Endothelial cell of umbilical vein (primary cell): ENCODE measurements around the gene MAGED4. TPM values are rescaled to one million over a fixed set of nuclear protein-coding genes. Genes with fewer than 3 reads are reported as not detected.
"Not testable (repeated sequence)": the region's sequence is repeated elsewhere in the genome, so short reads cannot be mapped to it uniquely, and the experiment has no call there.

Experiments
- BruUV-seq: library from RNA; stranded (reverse); fragments of 400-500 nt; replicated peaks from 2 replicates; lab custom pipeline; 2021; lab: Mats Ljungman, UMichigan
- CTCF ChIA-PET: fragments of 300-600, 350-600 bp; sonication (Branson Sonifier 250); formaldehyde crosslinking; loops from one replicate; lab custom pipeline; 2021; ENCODE audit warnings: antibody characterized with exemption, inconsistent platforms; lab: Charles Lee
- POLR2A ChIA-PET: fragments of 300-600, 350-600 bp; sonication (Branson Sonifier 250); formaldehyde crosslinking; loops from one replicate; lab custom pipeline; 2021; ENCODE audit warnings: antibody characterized with exemption, inconsistent platforms; lab: Charles Lee
- DNase-seq: peaks from one replicate; pipeline ENCODE4 v3.0.0-alpha.2; 2011; ENCODE audit warnings: low read depth, low spot score
- FAIRE-seq: peaks from 2 replicates; lab custom pipeline; 2011; peaks lifted over from hg19 to GRCh38; lab: Jason Lieb, UNC
- H2AFZ ChIP-seq: 2 replicates; pipeline ENCODE4 v1.6.0; 2012; ENCODE audit warnings: low read depth, low read length, control low read depth, inconsistent platforms
- H3K27ac ChIP-seq: 2 replicates; pipeline ENCODE4 v1.5.1; 2011; ENCODE audit warnings: low read depth, mild to moderate bottlenecking, control low read depth, low read length, moderate library complexity; ENCODE audit not compliant: insufficient read depth
- H3K27me3 ChIP-seq, 2 experiments: 2 replicates each; pipeline versions ENCODE4 v1.6.0 to v1.6.1; 2011; ENCODE audit warnings: low read length in 2 of 2, mixed read lengths in 1 of 2; ENCODE audit not compliant: control insufficient read depth in 2 of 2, insufficient read depth in 2 of 2
- H3K36me3 ChIP-seq, 2 experiments: 2 replicates in 1 of 2; 3 replicates in 1 of 2; pipeline ENCODE4 v1.5.1; 2011; ENCODE audit warnings: low read length in 2 of 2, mild to moderate bottlenecking in 1 of 2, moderate library complexity in 1 of 2; ENCODE audit not compliant: control insufficient read depth in 2 of 2, insufficient read depth in 2 of 2; ENCODE audit errors: extremely low read depth in 1 of 2
- H3K4me1 ChIP-seq: 3 replicates; pipeline ENCODE4 v1.5.1; 2011; ENCODE audit warnings: mild to moderate bottlenecking, low read length; ENCODE audit not compliant: control insufficient read depth, insufficient read depth; ENCODE audit errors: extremely low read depth
- H3K4me2 ChIP-seq: 2 replicates; pipeline ENCODE4 v1.6.1; 2011; ENCODE audit warnings: low read length, control low read depth, mixed read lengths; ENCODE audit not compliant: insufficient read depth
- H3K4me3 ChIP-seq, 3 experiments: fragments of 200-600 bp in 1 of 3; sonication (generic), shearing (Covaris generic) in 1 of 3; replicated peaks in 1 of 3; 2 replicates each; pipeline ENCODE4 v1.5.1; 2011 to 2016; ENCODE audit warnings: control low read depth in 3 of 3, low read length in 3 of 3, mild to moderate bottlenecking in 2 of 3, inconsistent platforms in 1 of 3, low read depth in 1 of 3, moderate library complexity in 1 of 3; ENCODE audit not compliant: insufficient read depth in 1 of 3
- H3K79me2 ChIP-seq: 2 replicates; pipeline ENCODE4 v1.6.0; 2012; ENCODE audit warnings: low read length, inconsistent platforms; ENCODE audit not compliant: control insufficient read depth, insufficient read depth
- H3K9ac ChIP-seq: replicated peaks from 2 replicates; pipeline ENCODE3; 2011; ENCODE audit warnings: low read length, control low read depth; ENCODE audit not compliant: insufficient read depth; ENCODE audit errors: extremely low read depth
- H3K9me1 ChIP-seq: replicated peaks from 3 replicates; pipeline ENCODE4 v1.6.0; 2011; ENCODE audit warnings: mild to moderate bottlenecking, low read length; ENCODE audit not compliant: control insufficient read depth, insufficient read depth; ENCODE audit errors: extremely low read depth
- H3K9me3 ChIP-seq: replicated peaks from 2 replicates; pipeline ENCODE4 v1.5.1; 2012; ENCODE audit warnings: low read length, inconsistent platforms; ENCODE audit not compliant: control insufficient read depth, insufficient read depth
- H4K20me1 ChIP-seq: replicated peaks from 2 replicates; pipeline ENCODE3; 2011; ENCODE audit warnings: mild to moderate bottlenecking, low read length; ENCODE audit not compliant: control insufficient read depth, insufficient read depth; ENCODE audit errors: extremely low read depth
- EZH2 ChIP-seq: IDR thresholded peaks from 2 replicates; pipeline ENCODE4 v1.6.1; 2012; ENCODE audit warnings: borderline replicate concordance, low read depth, mild to moderate bottlenecking, moderate library complexity, low read length, inconsistent platforms; ENCODE audit not compliant: severe bottlenecking
- FOS ChIP-seq: IDR thresholded peaks from 2 replicates; pipeline ENCODE4 v1.6.1; 2011; ENCODE audit warnings: mild to moderate bottlenecking, low read length, moderate library complexity, borderline replicate concordance; ENCODE audit not compliant: insufficient read depth
- MYC ChIP-seq: IDR thresholded peaks from one replicate; pipeline ENCODE4 v1.6.1; 2011; ENCODE audit warnings: mild to moderate bottlenecking, low read depth, low read length
- POLR2A ChIP-seq: IDR thresholded peaks from 2 replicates; pipeline ENCODE4 v1.6.1; 2012; ENCODE audit warnings: low read depth, mild to moderate bottlenecking, control low read depth, low read length
- POLR2AphosphoS5 ChIP-seq: IDR thresholded peaks from 2 replicates; pipeline ENCODE4 v1.6.1; 2012; ENCODE audit warnings: low read depth, mild to moderate bottlenecking, control low read depth, low read length, moderate library complexity; ENCODE audit not compliant: insufficient read depth
- dilution Hi-C: fragments of 300-500 bp; cut with MboI; formaldehyde crosslinking; loops from one replicate; pipeline ENCODE4 v1.15.0; 2019; ENCODE audit warnings: low sequenced_read_pairs; ENCODE audit not compliant: extremely low pct_ligation_motif_present
- intact Hi-C: fragments of 100-400 bp; cut with micrococcal nuclease; formaldehyde crosslinking; loops from one replicate; pipeline ENCODE4 v1.10.0; 2022
- polyA plus RNA-seq, 4 experiments: library from polyadenylated mRNA; depleted of rRNA in 3 of 4; stranded (reverse) in 3 of 4; unstranded in 1 of 4; fragments of >200 nt; gene quantifications; 2 replicates each; pipeline versions ENCODE4 v1.2.1 to v1.2.3, GENCODE V29; 2011 to 2012; ENCODE audit warnings: missing spikeins in 1 of 4
- total RNA-seq: library from RNA; stranded (reverse); gene quantifications from 2 replicates; pipeline ENCODE4 v1.2.3, GENCODE V29; 2021
- TF ChIP-seq, protein P1 (sequence below): IDR thresholded peaks from 2 replicates; pipeline ENCODE4 v1.6.1; 2011; ENCODE audit not compliant: insufficient read depth, insufficient read length
- TF ChIP-seq, protein P2 (sequence below), 2 donors: IDR thresholded peaks; 1 replicate in 1 of 2; 2 replicates in 1 of 2; pipeline ENCODE4 v1.5.1; 2011; ENCODE audit warnings: low read length in 2 of 2, mild to moderate bottlenecking in 2 of 2, moderate library complexity in 2 of 2, control low read depth in 1 of 2, inconsistent platforms in 1 of 2, low read depth in 1 of 2; ENCODE audit not compliant: insufficient read depth in 1 of 2; ENCODE audit errors: extremely low read depth in 1 of 2

The MAGED4 gene
- total and polyA plus RNA-seq, 2 donors (not counting 3 experiments of a cell fraction or from before 2014, with no cell fraction given) = 7.7 to 25.3 TPM

DNA sequence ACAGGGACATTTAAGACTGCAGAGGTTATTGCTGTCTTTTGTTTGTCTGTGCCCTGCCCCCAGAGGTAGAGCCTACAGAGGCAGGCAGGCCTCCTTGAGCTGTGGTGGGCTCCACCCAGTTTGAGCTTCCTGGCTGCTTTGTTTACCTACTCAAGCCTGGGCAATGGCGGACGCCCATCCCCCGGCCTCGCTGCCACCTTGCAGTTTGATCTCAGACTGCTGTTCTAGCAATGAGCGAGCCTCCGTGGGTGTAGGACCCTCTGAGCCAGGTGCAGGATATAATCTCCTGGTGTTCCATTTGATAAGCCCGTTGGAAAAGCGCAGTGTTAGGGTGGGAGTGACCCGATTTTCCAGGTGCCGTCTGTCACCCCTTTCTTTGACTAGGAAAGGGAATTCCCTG is 34.0 kb upstream of the MAGED4 start:
- H3K9ac ChIP-seq, BruUV-seq, intact Hi-C loops, POLR2A ChIA-PET, FAIRE-seq, dilution Hi-C loops, H3K27me3 ChIP-seq, H2AFZ ChIP-seq, H3K4me3 ChIP-seq, H3K36me3 ChIP-seq, H3K4me2 ChIP-seq, H3K9me3 ChIP-seq, H4K20me1 ChIP-seq, CTCF ChIA-PET, H3K9me1 ChIP-seq, H3K79me2 ChIP-seq, H3K4me1 ChIP-seq, DNase-seq, H3K27ac ChIP-seq: not testable (repeated sequence)

DNA sequence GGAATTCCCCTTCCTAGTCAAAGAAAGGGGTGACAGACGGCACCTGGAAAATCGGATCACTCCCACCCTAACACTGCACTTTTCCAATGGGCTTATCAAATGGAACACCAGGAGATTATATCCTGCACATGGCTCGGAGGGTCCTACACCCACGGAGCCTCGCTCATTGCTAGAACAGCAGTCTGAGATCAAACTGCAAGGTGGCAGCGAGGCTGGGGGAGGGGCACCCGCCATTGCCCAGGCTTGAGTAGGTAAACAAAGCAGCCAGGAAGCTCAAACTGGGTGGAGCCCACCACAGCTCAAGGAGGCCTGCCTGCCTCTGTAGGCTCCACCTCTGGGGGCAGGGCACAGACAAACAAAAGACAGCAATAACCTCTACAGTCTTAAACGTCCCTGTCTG is 24.5 kb upstream of the MAGED4 start:
- H3K36me3 ChIP-seq, CTCF ChIA-PET, FAIRE-seq: not testable (repeated sequence)

DNA sequence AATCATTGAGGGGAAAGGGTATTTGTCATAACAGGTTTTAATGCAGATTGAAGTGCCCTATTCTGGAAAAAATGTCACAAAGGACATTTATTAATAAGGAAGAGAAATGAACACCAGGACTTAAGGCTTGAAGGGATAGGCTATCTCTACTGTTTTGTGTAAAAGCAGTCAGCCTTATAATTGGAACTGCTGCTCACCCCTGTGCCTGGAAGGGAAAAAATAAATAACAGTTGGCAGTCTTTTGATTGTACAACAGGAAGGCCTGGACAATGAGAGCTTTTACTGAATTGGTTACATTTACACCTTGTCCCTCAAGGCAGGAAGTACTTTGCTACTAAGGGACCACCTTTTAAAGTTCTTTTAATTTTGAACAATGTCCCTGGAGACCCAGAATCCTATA is 17.8 kb upstream of the MAGED4 start:
- FAIRE-seq (no peak), DNase-seq (no peak)
- no peak overlapping the region for H3K4me3 ChIP-seq
- H3K9me1 ChIP-seq = no peaks in the 10 kb centered on the region
- no peaks in the 10 kb centered on the region for H3K9me3 ChIP-seq
- POLR2A ChIA-PET = no interaction called here
- no peaks in the 10 kb centered on the region for H3K4me1 ChIP-seq
- H3K9ac ChIP-seq = no peak overlapping the region
- BruUV-seq = no TSS peak
- intact Hi-C loops = no loop called here
- no peak overlapping the region for H2AFZ ChIP-seq
- dilution Hi-C loops = no loop called here
- no peaks in the 10 kb centered on the region for H3K36me3 ChIP-seq
- H3K27ac ChIP-seq = no peak overlapping the region
- H3K79me2 ChIP-seq = no peaks in the 10 kb centered on the region
- H4K20me1 ChIP-seq = no peaks in the 10 kb centered on the region
- no peaks in the 10 kb centered on the region for H3K27me3 ChIP-seq
- TF ChIP-seq MYC (no peak), POLR2A (no peak), POLR2AphosphoS5 (no peak), EZH2 (no peak), FOS (no peak)
- TF ChIP-seq, protein P1, sequence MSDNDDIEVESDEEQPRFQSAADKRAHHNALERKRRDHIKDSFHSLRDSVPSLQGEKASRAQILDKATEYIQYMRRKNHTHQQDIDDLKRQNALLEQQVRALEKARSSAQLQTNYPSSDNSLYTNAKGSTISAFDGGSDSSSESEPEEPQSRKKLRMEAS = no peak
- TF ChIP-seq, protein P2, sequence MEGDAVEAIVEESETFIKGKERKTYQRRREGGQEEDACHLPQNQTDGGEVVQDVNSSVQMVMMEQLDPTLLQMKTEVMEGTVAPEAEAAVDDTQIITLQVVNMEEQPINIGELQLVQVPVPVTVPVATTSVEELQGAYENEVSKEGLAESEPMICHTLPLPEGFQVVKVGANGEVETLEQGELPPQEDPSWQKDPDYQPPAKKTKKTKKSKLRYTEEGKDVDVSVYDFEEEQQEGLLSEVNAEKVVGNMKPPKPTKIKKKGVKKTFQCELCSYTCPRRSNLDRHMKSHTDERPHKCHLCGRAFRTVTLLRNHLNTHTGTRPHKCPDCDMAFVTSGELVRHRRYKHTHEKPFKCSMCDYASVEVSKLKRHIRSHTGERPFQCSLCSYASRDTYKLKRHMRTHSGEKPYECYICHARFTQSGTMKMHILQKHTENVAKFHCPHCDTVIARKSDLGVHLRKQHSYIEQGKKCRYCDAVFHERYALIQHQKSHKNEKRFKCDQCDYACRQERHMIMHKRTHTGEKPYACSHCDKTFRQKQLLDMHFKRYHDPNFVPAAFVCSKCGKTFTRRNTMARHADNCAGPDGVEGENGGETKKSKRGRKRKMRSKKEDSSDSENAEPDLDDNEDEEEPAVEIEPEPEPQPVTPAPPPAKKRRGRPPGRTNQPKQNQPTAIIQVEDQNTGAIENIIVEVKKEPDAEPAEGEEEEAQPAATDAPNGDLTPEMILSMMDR (IDR thresholded peaks at IDR 0.05; ENCODE audit: extremely low read depth in 1 of 2, insufficient read depth in 1 of 2, low read depth in 1 of 2, low read length in 2 of 2) = no peak
- CTCF ChIA-PET = no interaction called here
- no peak overlapping the region for H3K4me2 ChIP-seq

More for the DNA sequence above, 24.5 kb upstream of the MAGED4 start:
- H3K9me3 ChIP-seq, POLR2A ChIA-PET, DNase-seq, H3K27ac ChIP-seq, H3K4me2 ChIP-seq, dilution Hi-C loops, H4K20me1 ChIP-seq, H3K27me3 ChIP-seq, H3K9me1 ChIP-seq, H3K9ac ChIP-seq, BruUV-seq, intact Hi-C loops, H3K4me3 ChIP-seq, H2AFZ ChIP-seq, H3K79me2 ChIP-seq, H3K4me1 ChIP-seq: not testable (repeated sequence)
